Measurements from ENCODE around the gene CCND1. TPM values are rescaled to one million over a fixed set of nuclear protein-coding genes. Genes with fewer than 3 reads are reported as not detected.

The CCND1 gene
- total RNA-seq, 1 experiment from 2014 or later: 106 TPM

DNA sequence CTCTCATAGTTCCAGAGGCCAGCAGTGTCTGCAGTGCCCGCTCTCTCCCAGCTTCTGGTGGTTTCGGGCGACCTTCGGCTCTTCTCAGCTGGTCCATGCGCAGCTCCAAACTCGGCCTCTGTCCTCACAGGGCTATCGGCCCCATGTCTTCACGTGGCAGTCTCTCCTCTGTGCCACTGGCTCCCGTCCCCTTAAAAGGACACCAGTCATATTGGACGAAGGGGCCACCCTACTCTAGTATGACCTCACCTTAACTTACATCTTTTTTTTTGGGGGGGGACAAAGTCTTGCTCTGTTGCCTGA lies 20.4 kb downstream of the CCND1 start:
- TF ChIP-seq, protein P1, sequence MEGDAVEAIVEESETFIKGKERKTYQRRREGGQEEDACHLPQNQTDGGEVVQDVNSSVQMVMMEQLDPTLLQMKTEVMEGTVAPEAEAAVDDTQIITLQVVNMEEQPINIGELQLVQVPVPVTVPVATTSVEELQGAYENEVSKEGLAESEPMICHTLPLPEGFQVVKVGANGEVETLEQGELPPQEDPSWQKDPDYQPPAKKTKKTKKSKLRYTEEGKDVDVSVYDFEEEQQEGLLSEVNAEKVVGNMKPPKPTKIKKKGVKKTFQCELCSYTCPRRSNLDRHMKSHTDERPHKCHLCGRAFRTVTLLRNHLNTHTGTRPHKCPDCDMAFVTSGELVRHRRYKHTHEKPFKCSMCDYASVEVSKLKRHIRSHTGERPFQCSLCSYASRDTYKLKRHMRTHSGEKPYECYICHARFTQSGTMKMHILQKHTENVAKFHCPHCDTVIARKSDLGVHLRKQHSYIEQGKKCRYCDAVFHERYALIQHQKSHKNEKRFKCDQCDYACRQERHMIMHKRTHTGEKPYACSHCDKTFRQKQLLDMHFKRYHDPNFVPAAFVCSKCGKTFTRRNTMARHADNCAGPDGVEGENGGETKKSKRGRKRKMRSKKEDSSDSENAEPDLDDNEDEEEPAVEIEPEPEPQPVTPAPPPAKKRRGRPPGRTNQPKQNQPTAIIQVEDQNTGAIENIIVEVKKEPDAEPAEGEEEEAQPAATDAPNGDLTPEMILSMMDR (IDR thresholded peaks at IDR 0.05; ENCODE audit: unreplicated experiment): no peak
- Mint-ChIP-seq H3K27ac (ENCODE audit: low read depth, unreplicated experiment) (no peak overlapping the region), H3K4me3 (ENCODE audit: unreplicated experiment) (no peak overlapping the region), H3K36me3 (ENCODE audit: insufficient read depth, unreplicated experiment) (peaks cover 17% of the 10 kb centered on the region), H3K4me1 (ENCODE audit: insufficient read depth, unreplicated experiment) (no peaks in the 10 kb centered on the region), H3K27me3 (ENCODE audit: insufficient read depth, unreplicated experiment) (no peaks in the 10 kb centered on the region), H3K9me3 (ENCODE audit: unreplicated experiment) (no peaks in the 10 kb centered on the region)
- DNase-seq (ENCODE audit: unreplicated experiment): no peak
- no TSS peak for BruUV-seq (replicated peaks)
- intact Hi-C loops (cut with micrococcal nuclease): no loop called here
- ChIA-PET CTCF (interaction anchor here (0.6 to 3.5 kb wide), 4 partner anchors 9 to 569 kb away, joined by 3 to 28 read pairs (median 3); no protein-coding TSS in a partner anchor), POLR2A (no interaction called here)

DNA sequence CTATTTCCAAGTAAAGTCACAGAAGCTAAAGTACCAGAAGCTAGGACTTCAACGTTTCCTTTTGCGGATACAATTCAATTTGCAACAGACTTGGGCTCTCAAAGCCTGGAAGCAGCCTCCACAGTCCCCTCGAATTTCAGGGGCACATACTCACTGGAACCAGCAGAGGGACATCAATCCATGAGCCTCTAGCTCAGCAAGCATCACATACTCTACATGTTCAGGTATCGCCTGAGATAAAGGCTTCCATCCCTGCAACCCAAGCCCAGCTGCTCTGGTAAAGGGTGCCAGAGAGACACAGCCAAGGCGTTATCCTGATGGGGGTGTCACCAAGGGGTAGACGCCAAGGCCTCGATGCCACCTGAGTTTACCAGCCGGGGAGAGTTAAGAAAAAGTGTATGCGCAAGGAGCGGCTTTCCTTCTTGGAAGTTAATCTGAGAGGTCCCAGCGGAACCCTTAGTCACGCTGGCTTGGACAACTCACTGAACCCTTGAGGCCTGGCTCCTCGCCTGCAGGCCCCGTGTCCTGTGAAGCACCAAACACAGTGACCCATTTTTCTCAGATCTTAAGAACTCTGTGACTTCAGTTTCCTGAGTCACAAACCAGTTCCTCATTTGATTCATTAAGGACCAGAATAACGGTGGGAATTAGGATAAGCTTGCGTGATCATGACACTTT lies 21.2 kb downstream of the CCND1 start:
- CTCF ChIA-PET: interaction anchor here (0.6 to 3.5 kb wide), 4 partner anchors 8 to 560 kb away, joined by 3 to 28 read pairs (median 3); no protein-coding TSS in a partner anchor
- POLR2A ChIA-PET: interaction anchor here (0.5 to 1.6 kb wide), 2 partner anchors 13 to 254 kb away, joined by 3 to 5 read pairs; partner anchors contain the start of gene LTO1
- no peak for DNase-seq (ENCODE audit: unreplicated experiment)
- H3K36me3 Mint-ChIP-seq (ENCODE audit: insufficient read depth, unreplicated experiment): peaks cover 16% of the 10 kb centered on the region
- BruUV-seq (replicated peaks): no TSS peak
- no peaks in the 10 kb centered on the region for H3K27me3 Mint-ChIP-seq (ENCODE audit: insufficient read depth, unreplicated experiment)
- H3K27ac Mint-ChIP-seq (ENCODE audit: low read depth, unreplicated experiment): no peak overlapping the region
- no peak overlapping the region for H3K4me3 Mint-ChIP-seq (ENCODE audit: unreplicated experiment)
- no peaks in the 10 kb centered on the region for H3K4me1 Mint-ChIP-seq (ENCODE audit: insufficient read depth, unreplicated experiment)
- intact Hi-C loops (cut with micrococcal nuclease): no loop called here
- TF ChIP-seq, protein P1 (IDR thresholded peaks at IDR 0.05; ENCODE audit: unreplicated experiment): no peak
- H3K9me3 Mint-ChIP-seq (ENCODE audit: unreplicated experiment): no peaks in the 10 kb centered on the region

DNA sequence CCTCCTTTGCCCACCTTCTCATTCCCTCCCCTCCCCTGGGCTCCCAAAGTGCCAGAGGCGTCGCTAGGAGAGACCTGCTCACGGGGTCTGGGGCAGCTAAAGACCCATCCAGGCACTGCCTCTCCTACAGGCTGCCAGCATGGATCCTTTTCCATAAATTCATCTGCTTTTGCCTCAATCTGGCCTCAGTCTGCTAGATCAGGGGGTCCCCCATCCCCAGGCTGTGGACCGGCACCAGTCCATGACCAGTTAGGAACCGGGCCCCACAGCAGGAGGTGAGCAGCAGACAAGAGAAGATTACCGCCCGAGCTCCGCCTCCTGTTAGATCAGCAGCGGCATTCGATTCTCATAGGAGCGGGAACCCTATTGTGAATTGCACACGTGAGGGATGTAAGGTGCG lies 21.9 kb downstream of the CCND1 start:
- peaks cover 19% of the 10 kb centered on the region for H3K36me3 Mint-ChIP-seq (ENCODE audit: insufficient read depth, unreplicated experiment)
- no peak overlapping the region for H3K4me3 Mint-ChIP-seq (ENCODE audit: unreplicated experiment)
- no peak overlapping the region for H3K27ac Mint-ChIP-seq (ENCODE audit: low read depth, unreplicated experiment)
- POLR2A ChIA-PET: interaction anchor here (0.5 to 1.6 kb wide), 2 partner anchors 12 to 254 kb away, joined by 3 to 5 read pairs; partner anchors contain the start of gene LTO1
- intact Hi-C loops (cut with micrococcal nuclease): no loop called here
- no peaks in the 10 kb centered on the region for H3K9me3 Mint-ChIP-seq (ENCODE audit: unreplicated experiment)
- H3K27me3 Mint-ChIP-seq (ENCODE audit: insufficient read depth, unreplicated experiment): no peaks in the 10 kb centered on the region
- CTCF ChIA-PET: interaction anchor here (1.0 to 3.5 kb wide), 3 partner anchors 7 to 561 kb away, joined by 3 to 28 read pairs (median 3); no protein-coding TSS in a partner anchor
- no peaks in the 10 kb centered on the region for H3K4me1 Mint-ChIP-seq (ENCODE audit: insufficient read depth, unreplicated experiment)
- no peak for DNase-seq (ENCODE audit: unreplicated experiment)
- BruUV-seq (replicated peaks): no TSS peak
- TF ChIP-seq, protein P1 (IDR thresholded peaks at IDR 0.05; ENCODE audit: unreplicated experiment): no peak

DNA sequence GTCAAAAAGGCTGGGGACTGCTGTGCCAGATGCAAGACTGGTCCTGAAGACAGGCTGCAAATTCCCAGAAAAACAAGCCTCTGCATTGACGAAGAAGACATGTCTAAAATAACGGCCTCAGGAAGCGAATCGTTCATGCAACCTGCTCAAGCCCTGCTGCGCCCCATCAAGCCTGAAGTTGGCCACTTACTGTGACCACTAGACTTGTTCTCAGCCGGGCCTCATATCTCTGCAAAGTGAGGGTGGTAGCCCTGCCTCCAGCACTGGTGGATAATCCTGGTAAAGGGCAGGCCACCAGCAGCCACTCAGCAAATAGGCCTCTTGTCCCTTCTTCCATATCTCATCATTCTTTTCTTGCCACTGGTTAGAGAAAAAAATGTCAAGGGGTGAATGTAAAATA lies 22.4 kb downstream of the CCND1 start:
- Mint-ChIP-seq H3K27me3 (ENCODE audit: insufficient read depth, unreplicated experiment) (no peaks in the 10 kb centered on the region), H3K27ac (ENCODE audit: low read depth, unreplicated experiment) (no peak overlapping the region), H3K4me1 (ENCODE audit: insufficient read depth, unreplicated experiment) (no peaks in the 10 kb centered on the region), H3K36me3 (ENCODE audit: insufficient read depth, unreplicated experiment) (peaks cover 24% of the 10 kb centered on the region), H3K9me3 (ENCODE audit: unreplicated experiment) (no peaks in the 10 kb centered on the region), H3K4me3 (ENCODE audit: unreplicated experiment) (no peak overlapping the region)
- intact Hi-C loops (cut with micrococcal nuclease): no loop called here
- DNase-seq (ENCODE audit: unreplicated experiment): no peak
- TF ChIP-seq, protein P1 (IDR thresholded peaks at IDR 0.05; ENCODE audit: unreplicated experiment): no peak
- ChIA-PET POLR2A (interaction anchor here (1.6 kb wide), 1 partner anchor 12 kb away, joined by 5 read pairs; the partner anchor contains the start of gene LTO1), CTCF (no interaction called here)
- BruUV-seq (replicated peaks): no TSS peak
